SK-N-SH treated with all-trans-retinoic acid at 6 μM for 48 hours (cell line): ENCODE data around the gene TMEM59L.

Experiments
- ARNTL ChIP-seq: fragments of 450-650 bp; formaldehyde crosslinking; IDR thresholded peaks from 2 replicates; pipeline ENCODE4 v1.5.0; 2020; ENCODE audit warnings: low read depth, mild to moderate bottlenecking, moderate library complexity, borderline replicate concordance
- TSHZ2 ChIP-seq: fragments of 250-450 bp; sonication (Bioruptor Pico); IDR thresholded peaks from 2 replicates; pipeline ENCODE4 v1.5.0; 2020; ENCODE audit warnings: mild to moderate bottlenecking, moderate library complexity
- ZFP3 ChIP-seq: fragments of 250-450 bp; sonication (Bioruptor Pico); IDR thresholded peaks from 2 replicates; pipeline ENCODE4 v1.5.0; 2020; ENCODE audit warnings: mild to moderate bottlenecking, moderate library complexity

- TF ChIP-seq ZFP3 (CRISPR knock-in tag) (no peak), TSHZ2 (no peak), ARNTL (CRISPR knock-in tag) (no peak)
Observed at GRCh38 chr19:18587561-18587960, 25.1 kb upstream of the TMEM59L start.
